Fibroblast of the aortic adventitia (primary cell): ENCODE results near the gene UNC5CL. TPM values are rescaled to one million over a fixed set of nuclear protein-coding genes. Genes with fewer than 3 reads are reported as not detected.

Source experiments
- DNase-seq: peaks from one replicate; pipeline ENCODE4 v3.0.0-alpha.2; 2010; ENCODE audit warnings: low read depth
- H3K4me3 ChIP-seq: 2 replicates; pipeline ENCODE4 v1.5.1; 2011; ENCODE audit warnings: low read depth, mild to moderate bottlenecking, control low read depth, low read length, moderate library complexity
- CTCF ChIP-seq: IDR thresholded peaks from 2 replicates; pipeline ENCODE4 v1.5.1; 2011; ENCODE audit warnings: mild to moderate bottlenecking, low read length, control low read depth, inconsistent platforms; ENCODE audit not compliant: insufficient read depth
- total RNA-seq: library from RNA; depleted of rRNA; stranded (reverse); fragments of >200 nt; gene quantifications from 2 replicates; pipeline ENCODE4 v1.2.3, GENCODE V29; 2012; ENCODE audit warnings: low replicate concordance

Gene UNC5CL
- total RNA-seq, 1 donor, result not detected

DNA sequence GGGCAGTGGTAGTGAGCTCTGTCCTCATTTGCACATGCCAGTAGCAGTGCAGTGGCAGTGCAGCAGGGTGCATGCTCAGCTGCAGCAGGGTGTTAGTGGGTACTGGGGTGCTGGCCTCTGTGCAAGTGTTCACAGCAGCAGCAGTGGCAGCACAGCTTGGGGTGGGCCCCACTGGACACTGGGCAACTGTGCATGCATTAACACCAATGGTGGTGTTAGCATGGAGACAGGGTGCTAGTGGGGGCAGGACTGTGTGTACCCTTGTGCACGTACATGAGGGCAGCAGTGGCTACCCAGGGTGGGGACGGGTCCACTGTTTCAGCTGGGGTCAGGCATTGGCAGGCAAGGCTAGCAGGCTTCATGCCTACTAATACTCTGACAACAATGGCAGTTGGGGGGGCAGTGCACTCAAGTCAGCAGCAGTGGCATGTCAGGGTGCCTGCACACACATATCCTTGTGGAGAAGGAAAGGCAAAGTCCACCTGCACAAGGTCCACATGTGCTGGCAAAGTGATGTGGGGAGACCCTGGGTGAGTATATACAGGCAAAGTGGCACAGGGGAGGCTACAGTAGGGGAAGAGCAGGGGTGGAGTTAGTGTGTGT, 60.2 kb downstream of the UNC5CL start:
- no peak for TF ChIP-seq CTCF
- H3K4me3 ChIP-seq, result no peak overlapping the region
- no peak for DNase-seq

DNA sequence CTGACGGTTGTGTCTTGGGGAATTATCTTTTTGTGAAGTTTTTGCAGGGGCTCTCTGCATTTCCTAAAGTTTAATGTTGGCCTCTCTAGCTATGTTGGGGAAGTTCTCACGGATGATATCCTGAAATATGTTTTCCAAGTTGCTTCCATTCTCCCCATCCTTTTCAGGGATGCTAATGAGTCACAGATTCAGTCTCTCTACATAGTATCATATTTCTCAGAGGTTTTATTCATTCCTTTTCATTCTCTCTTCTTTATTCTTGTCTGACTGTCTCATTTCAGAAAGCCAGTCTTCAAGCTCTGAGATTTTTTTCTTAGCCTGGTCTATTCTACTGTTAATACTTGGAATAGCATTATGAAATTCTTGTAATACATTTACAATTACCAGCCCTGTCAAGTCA, 61.3 kb downstream of the UNC5CL start:
- no peak for TF ChIP-seq CTCF

GRCh38 chr6:40977085-40977484, 61.9 kb downstream of the UNC5CL start:
- no peak overlapping the region for H3K4me3 ChIP-seq
- TF ChIP-seq CTCF, result no peak

More for the DNA sequence above, 61.3 kb downstream of the UNC5CL start:
- no peak for DNase-seq
- no peak overlapping the region for H3K4me3 ChIP-seq

More at GRCh38 chr6:40977085-40977484, 61.9 kb downstream of the UNC5CL start:
- no peak for DNase-seq

Other genes starting within 250 kb of the UNC5CL start
- not detected in 2 replicates for gene TSPO2, start 3.2 kb upstream of the UNC5CL start, total RNA-seq
- gene APOBEC2, start 14.0 kb upstream of the UNC5CL start, total RNA-seq, result 0.16 TPM in 1 of 2 replicates, not detected in the other
- 4.6 and 10.8 TPM in 2 replicates for gene OARD1, start 33.1 kb upstream of the UNC5CL start, total RNA-seq
- gene NFYA, start 33.8 kb upstream of the UNC5CL start, total RNA-seq, result 6.3 and 14.2 TPM in 2 replicates
- gene TREML1, start 115.1 kb upstream of the UNC5CL start, total RNA-seq, result not detected in 2 replicates
- not detected in 2 replicates for gene TREM2, start 123.9 kb upstream of the UNC5CL start, total RNA-seq
- gene TREML2, start 161.9 kb upstream of the UNC5CL start, total RNA-seq, result not detected in 2 replicates
- not detected in 2 replicates for gene TREML4, start 189.1 kb upstream of the UNC5CL start, total RNA-seq
- gene TREM1, start 247.5 kb upstream of the UNC5CL start, total RNA-seq, result 0.36 TPM in 1 of 2 replicates, not detected in the other